GM12878 (cell line): Measurements from ENCODE around the gene ETNK2. TPM values are rescaled to one million over a fixed set of nuclear protein-coding genes. Genes with fewer than 3 reads are reported as not detected.

Source experiments
- ATAC-seq: fragments of 200-7000 bp; cut with Tn5 transposase; 3 replicates; pipeline ENCODE4 v1.9.1; 2020; ENCODE audit warnings: mild to moderate bottlenecking, moderate library complexity
- BruUV-seq: library from RNA; stranded (reverse); fragments of 400-500 nt; replicated peaks from 2 replicates; lab custom pipeline; 2021; lab: Mats Ljungman, UMichigan
- CTCF ChIA-PET: fragments of 300-600 bp; sonication (Branson Sonifier 250); formaldehyde crosslinking; extraction: SDS; loops from one replicate; lab custom pipeline; 2021; ENCODE audit warnings: inconsistent platforms; lab: Yijun Ruan, JAX
- POLR2A ChIA-PET: fragments of 350-600 bp; formaldehyde crosslinking; extraction: SDS; loops from one replicate; lab custom pipeline; 2021; ENCODE audit warnings: inconsistent platforms; lab: Charles Lee
- RAD21 ChIA-PET: fragments of 300-600 bp; sonication (Branson Sonifier 250); formaldehyde crosslinking; loops from one replicate; lab custom pipeline; 2023; ENCODE audit warnings: antibody characterized with exemption; ENCODE audit not compliant: unreplicated experiment; lab: Charles Lee
- SMC1A ChIA-PET: fragments of 300-600 bp; sonication (Branson Sonifier 250); formaldehyde crosslinking; loops from one replicate; lab custom pipeline; 2023; ENCODE audit not compliant: unreplicated experiment, uncharacterized antibody; lab: Charles Lee
- DNase-seq: peaks from one replicate; pipeline ENCODE4 v3.0.0-alpha.2; 2011; ENCODE audit warnings: low read depth, low spot score
- FAIRE-seq: peaks from 3 replicates; lab custom pipeline; 2011; peaks lifted over from hg19 to GRCh38; lab: Jason Lieb, UNC
- H2AFZ ChIP-seq: 2 replicates; pipeline ENCODE4 v1.6.0; 2011; ENCODE audit warnings: low read depth, low read length, control low read depth; ENCODE audit not compliant: control insufficient read depth
- H3K27ac ChIP-seq: 2 replicates; pipeline ENCODE4 v1.5.1; 2011; ENCODE audit warnings: control low read depth; ENCODE audit not compliant: control insufficient read depth, insufficient read depth
- H3K27me3 ChIP-seq, 2 experiments: replicated peaks in 1 of 2; 2 replicates each; pipeline versions ENCODE4 v1.6.0 to v1.6.1; 2011; ENCODE audit warnings: low read length in 1 of 2; ENCODE audit not compliant: control insufficient read depth in 2 of 2, insufficient read depth in 2 of 2
- H3K36me3 ChIP-seq, 2 experiments: 2 replicates each; pipeline ENCODE4 v1.5.1; 2011; ENCODE audit warnings: low read length in 1 of 2; ENCODE audit not compliant: control insufficient read depth in 2 of 2, insufficient read depth in 2 of 2
- H3K4me1 ChIP-seq: 2 replicates; pipeline ENCODE4 v1.6.1; 2011; ENCODE audit warnings: mild to moderate bottlenecking, low read length, moderate library complexity, mixed read lengths; ENCODE audit not compliant: control insufficient read depth, insufficient read depth
- H3K4me2 ChIP-seq: 2 replicates; pipeline ENCODE4 v1.6.0; 2011; ENCODE audit warnings: control low read depth; ENCODE audit not compliant: control insufficient read depth, insufficient read depth
- H3K4me3 ChIP-seq: fragments of 200-600 bp; sonication (generic); 2 replicates; pipeline ENCODE4 v1.5.1; 2016
- H3K79me2 ChIP-seq: 2 replicates; pipeline ENCODE4 v1.6.0; 2011; ENCODE audit warnings: low read length; ENCODE audit not compliant: control insufficient read depth, insufficient read depth
- H3K9ac ChIP-seq: 2 replicates; pipeline ENCODE4 v1.8.0; 2011; ENCODE audit warnings: low read length, control low read depth, mixed read lengths; ENCODE audit not compliant: control insufficient read depth, insufficient read depth
- H3K9me3 ChIP-seq: replicated peaks from 3 replicates; pipeline ENCODE4 v1.5.1; 2011; ENCODE audit warnings: mild to moderate bottlenecking, low read length; ENCODE audit not compliant: control insufficient read depth, insufficient read depth
- H4K20me1 ChIP-seq: 2 replicates; pipeline ENCODE4 v1.6.0; 2011; ENCODE audit not compliant: control insufficient read depth, insufficient read depth
- CEBPZ ChIP-seq: fragments of 150-350 bp; IDR thresholded peaks from 2 replicates; pipeline ENCODE4 v1.6.1; 2016; ENCODE audit warnings: low read depth, low read length
- CHD1 ChIP-seq: IDR thresholded peaks from 2 replicates; pipeline ENCODE4 v1.6.1; 2012; ENCODE audit warnings: low read depth, low read length, improper control_type of control experiment
- CREB1 ChIP-seq: IDR thresholded peaks from 2 replicates; pipeline ENCODE4 v1.6.1; 2012; ENCODE audit warnings: low read depth, mild to moderate bottlenecking, inconsistent platforms
- FOS ChIP-seq: IDR thresholded peaks from 3 replicates; pipeline ENCODE4 v1.6.1; 2011; ENCODE audit warnings: borderline replicate concordance; ENCODE audit not compliant: insufficient read length; ENCODE audit errors: extremely low read depth
- FOXM1 ChIP-seq: IDR thresholded peaks from 2 replicates; pipeline ENCODE4 v1.6.1; 2012; ENCODE audit warnings: low read depth, mild to moderate bottlenecking, inconsistent platforms, low read length, moderate library complexity
- GATAD2B ChIP-seq: fragments of 450-650 bp; conservative IDR thresholded peaks from 2 replicates; pipeline ENCODE4 v1.6.1; 2017; ENCODE audit warnings: low read depth, mild to moderate bottlenecking, moderate library complexity
- IKZF1 ChIP-seq: fragments of 450-650 bp; conservative IDR thresholded peaks from 2 replicates; pipeline ENCODE4 v1.6.1; 2017; ENCODE audit warnings: antibody characterized with exemption, mild to moderate bottlenecking
- KLF5 ChIP-seq: fragments of 450-650 bp; IDR thresholded peaks from 2 replicates; pipeline ENCODE4 v1.6.1; 2014; ENCODE audit warnings: mild to moderate bottlenecking; ENCODE audit not compliant: partially characterized antibody
- NBN ChIP-seq: fragments of 450-650 bp; IDR thresholded peaks from 2 replicates; pipeline ENCODE4 v1.6.1; 2016
- PAX8 ChIP-seq: fragments of 450-650 bp; IDR thresholded peaks from 2 replicates; pipeline ENCODE4 v1.6.1; 2017; ENCODE audit warnings: mild to moderate bottlenecking, moderate library complexity
- YY1 ChIP-seq: IDR thresholded peaks from 2 replicates; pipeline ENCODE4 v1.6.1; 2011; ENCODE audit warnings: low read depth, mild to moderate bottlenecking, low read length
- ZBTB40 ChIP-seq: fragments of 450-650 bp; IDR thresholded peaks from 2 replicates; pipeline ENCODE4 v1.6.1; 2016; ENCODE audit warnings: mild to moderate bottlenecking, moderate library complexity, borderline replicate concordance
- ZNF217 ChIP-seq: fragments of 450-650 bp; IDR thresholded peaks from 2 replicates; pipeline ENCODE4 v1.6.1; 2017; ENCODE audit warnings: antibody characterized with exemption, mild to moderate bottlenecking
- ZNF384 ChIP-seq: IDR thresholded peaks from 2 replicates; pipeline ENCODE4 v1.6.1; 2012; ENCODE audit warnings: low read depth, mild to moderate bottlenecking, low read length, improper control_type of control experiment, borderline replicate concordance
- WGBS: methylation state at CpG from one replicate; pipeline ENCODE4 v1.1.6; 2016; ENCODE audit warnings: low lambda C conversion rate; ENCODE audit not compliant: insufficient replicate concordance, insufficient coverage; ENCODE audit errors: missing lambda C conversion rate; 5-methylcytosine and 5-hydroxymethylcytosine counted together
- in situ Hi-C: fragments of 300-500 bp; cut with MboI; formaldehyde crosslinking; loops from 9 replicates; pipeline ENCODE4 v1.14.3; 2018; ENCODE audit warnings: mixed read lengths
- intact Hi-C: fragments of 100-400 bp; cut with micrococcal nuclease; formaldehyde crosslinking; loops from one replicate; pipeline ENCODE4 v1.14.2; 2022; ENCODE audit not compliant: unreplicated experiment
- polyA plus RNA-seq, 11 experiments: library from polyadenylated mRNA; depleted of rRNA in 4 of 11; unstranded in 6 of 11; stranded (reverse) in 5 of 11; fragments of >200 nt; fragmentation: Nextera tagmentation in 4 of 11; fragmentation: Illumina TruSeq in 1 of 11; extraction: Ambion mirVana in 4 of 11; extraction: Trizol in 1 of 11; gene quantifications; 1 replicate in 1 of 11; 2 replicates in 10 of 11; pipeline versions ENCODE4 v1.2.1 to v1.2.3, GENCODE V29; 2011 to 2016; ENCODE audit warnings: inconsistent platforms in 2 of 11, missing spikeins in 2 of 11, low read depth in 1 of 11
- total RNA-seq, 4 experiments: library from RNA; depleted of rRNA in 3 of 4; stranded (reverse); fragments of >200 nt in 3 of 4; fragmentation: Illumina TruSeq in 1 of 4; extraction: Trizol in 1 of 4; gene quantifications; 2 replicates each; pipeline versions ENCODE4 v1.2.1 to v1.2.3, GENCODE V29; 2013 to 2021

Gene ETNK2
- total and polyA plus RNA-seq, 10 of the 15 experiments (the other 5 are each of a cell fraction or from before 2014, with no cell fraction given): 0.14 TPM; not detected in 9

GRCh38 chr1:204192589-204193352, 40.9 kb upstream of the ETNK2 start:
- no TSS peak for BruUV-seq

More at GRCh38 chr1:204192589-204193352, 40.9 kb upstream of the ETNK2 start:
- RAD21 ChIA-PET: no interaction called here
- no peak overlapping the region for H3K4me2 ChIP-seq
- SMC1A ChIA-PET: interaction anchor here (0.9 kb wide), 1 partner anchor 13 kb away, joined by 3 read pairs; no protein-coding TSS in a partner anchor
- FAIRE-seq (no peak), ATAC-seq (no peak), DNase-seq (no peak)
- intact Hi-C loops (no loop called here), in situ Hi-C loops (no loop called here)
- POLR2A ChIA-PET: interaction anchor here (0.7 kb wide), 2 partner anchors 49 to 481 kb away, joined by 3 to 4 read pairs; no protein-coding TSS in a partner anchor
- H4K20me1 ChIP-seq: no peaks in the 10 kb centered on the region
- H3K79me2 ChIP-seq: no peaks in the 10 kb centered on the region
- H3K27me3 ChIP-seq: peaks cover 3 to 14% of the 10 kb centered on the region in 2 experiments; a peak in 3 of 4 replicates
- no peak overlapping the region for H3K9ac ChIP-seq
- H3K4me3 ChIP-seq: no peak overlapping the region
- 0% methylated on average over 3 of the region's 3 CpGs for WGBS
- no peak overlapping the region for H2AFZ ChIP-seq
- H3K36me3 ChIP-seq: no peaks in the 10 kb centered on the region
- no peaks in the 10 kb centered on the region for H3K9me3 ChIP-seq
- CTCF ChIA-PET: interaction anchor here (0.7 to 1.1 kb wide), 6 partner anchors 8 to 30 kb away, joined by 3 read pairs; no protein-coding TSS in a partner anchor
- no peak overlapping the region for H3K27ac ChIP-seq
- no peak for TF ChIP-seq FOXM1
- no peak for TF ChIP-seq CREB1
- no peak for TF ChIP-seq YY1
- no peak for TF ChIP-seq CHD1
- TF ChIP-seq GATAD2B: no peak
- no peak for TF ChIP-seq ZNF217
- TF ChIP-seq IKZF1: no peak
- TF ChIP-seq FOS: no peak
- TF ChIP-seq ZBTB40: no peak
- no peak for TF ChIP-seq ZNF384
- no peak for TF ChIP-seq KLF5
- TF ChIP-seq PAX8: no peak
- TF ChIP-seq NBN: no peak
- TF ChIP-seq CEBPZ: no peak
- H3K4me1 ChIP-seq: no peaks in the 10 kb centered on the region
